Prostate gland (tissue), 2 donors: ENCODE results near the gene PSMD13. TPM values are rescaled to one million over a fixed set of nuclear protein-coding genes. Genes with fewer than 3 reads are reported as not detected.

ENCODE experiments used
- DNase-seq: peaks from one replicate; pipeline ENCODE4 v3.0.0-alpha.2; 2019; ENCODE audit warnings: low spot score
- H3K27ac ChIP-seq, 2 donors: fragments of 200-600 bp; sonication (generic); 2 replicates each; pipeline ENCODE4 v1.5.1; 2017 to 2019
- H3K27me3 ChIP-seq: fragments of 200-600 bp; sonication (generic); replicated peaks from 2 replicates; pipeline ENCODE4 v1.5.1; 2019; ENCODE audit not compliant: insufficient read depth
- H3K36me3 ChIP-seq, 2 donors: fragments of 200-600 bp; sonication (generic); 1 replicate in 1 of 2; 2 replicates in 1 of 2; pipeline versions ENCODE4 v1.5.1 to v1.8.1; 2017 to 2019
- H3K4me1 ChIP-seq: fragments of 200-600 bp; sonication (generic); replicated peaks from 2 replicates; pipeline ENCODE4 v1.5.1; 2019
- H3K4me3 ChIP-seq, 2 donors: fragments of 200-600 bp; sonication (generic); 2 replicates each; pipeline ENCODE4 v1.5.1; 2017 to 2019
- H3K9me3 ChIP-seq: fragments of 200-600 bp; sonication (generic); 2 replicates; pipeline ENCODE4 v1.5.1; 2017
- POLR2A ChIP-seq: fragments of 450-650 bp; IDR thresholded peaks from one replicate; pipeline ENCODE4 v1.6.1; 2016; ENCODE audit warnings: antibody characterized with exemption, mild to moderate bottlenecking
- POLR2AphosphoS5 ChIP-seq: sonication (generic); formaldehyde crosslinking; IDR thresholded peaks from one replicate; pipeline ENCODE4 v1.6.1; 2017; ENCODE audit warnings: antibody characterized with exemption
- WGBS: methylation state at CpG from one replicate; pipeline ENCODE4 v1.1.5; 2018; 5-methylcytosine and 5-hydroxymethylcytosine counted together
- intact Hi-C: fragments of 100-400 bp; cut with DNase I; formaldehyde crosslinking; loops from one replicate; pipeline ENCODE4 v1.14.2; 2022
- total RNA-seq, 2 donors: library from RNA; depleted of rRNA; stranded (reverse); fragments of >200 nt; gene quantifications; one replicate each; pipeline ENCODE4 v1.1.0, GENCODE V29; 2016
- TF ChIP-seq, protein P1 (sequence below), 4 experiments: fragments of 200-600 bp in 2 of 4; fragments of 450-650 bp in 2 of 4; sonication (generic) in 2 of 4; IDR thresholded peaks; 1 replicate in 3 of 4; 2 replicates in 1 of 4; pipeline ENCODE4 v1.5.1; 2016 to 2019; ENCODE audit warnings: antibody characterized with exemption in 4 of 4, mild to moderate bottlenecking in 2 of 4, moderate library complexity in 2 of 4

The PSMD13 gene
- total RNA-seq, 2 donors from 2014 or later = 87.4 to 129 TPM

DNA sequence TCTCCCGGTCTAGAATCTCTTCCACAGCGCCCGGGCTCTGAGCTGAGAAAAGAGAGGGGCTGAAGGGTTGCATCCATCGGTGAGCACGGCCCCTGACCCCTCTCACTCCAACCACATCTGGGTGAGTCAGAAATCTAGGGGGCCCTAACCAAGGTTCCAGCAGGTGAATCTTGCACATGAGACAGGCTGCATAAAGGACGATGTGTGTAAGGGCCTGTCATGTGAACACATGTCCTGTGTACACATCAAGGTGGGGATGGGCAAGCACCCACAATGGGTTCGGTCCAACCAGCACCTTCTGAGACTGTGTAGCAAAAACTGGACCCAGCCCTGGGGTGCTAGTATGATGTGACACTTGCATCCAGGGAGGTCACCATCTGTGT, 30.8 kb upstream of the PSMD13 start:
- peak; percentile 7 for DNase-seq
- H3K27me3 ChIP-seq = no peaks in the 10 kb centered on the region
- peak overlapping the region; percentile 64 to 98 for H3K4me3 ChIP-seq
- peaks cover 18% of the 10 kb centered on the region for H3K4me1 ChIP-seq
- no peak for TF ChIP-seq POLR2A
- no peak overlapping the region for H3K27ac ChIP-seq
- peaks cover under 1 to 9% of the 10 kb centered on the region in 2 donors for H3K36me3 ChIP-seq
- WGBS = 71% methylated on average over 7 of the region's 7 CpGs
- no peaks in the 10 kb centered on the region for H3K9me3 ChIP-seq
- intact Hi-C loops = loop anchor here (2.0 to 5.0 kb wide), 2 partner anchors 31 to 241 kb away; partner anchors contain the start of genes PSMD13 and SIRT3

- DNase-seq = no peak
- Histone ChIP-seq H3K4me3 (peak overlapping the region; percentile 64 to 98), H3K27ac (peak overlapping the region; percentile 98 to 99), H3K9me3 (no peaks in the 10 kb centered on the region), H3K27me3 (no peaks in the 10 kb centered on the region), H3K4me1 (peaks cover 18% of the 10 kb centered on the region), H3K36me3 (peaks cover 6 to 16% of the 10 kb centered on the region in 2 donors)
- intact Hi-C loops = loop anchor here (2.0 to 5.0 kb wide), 2 partner anchors 30 to 241 kb away; partner anchors contain the start of genes PSMD13 and SIRT3
- 2% methylated on average over 17 of the region's 39 CpGs for WGBS
- TF ChIP-seq, protein P1, sequence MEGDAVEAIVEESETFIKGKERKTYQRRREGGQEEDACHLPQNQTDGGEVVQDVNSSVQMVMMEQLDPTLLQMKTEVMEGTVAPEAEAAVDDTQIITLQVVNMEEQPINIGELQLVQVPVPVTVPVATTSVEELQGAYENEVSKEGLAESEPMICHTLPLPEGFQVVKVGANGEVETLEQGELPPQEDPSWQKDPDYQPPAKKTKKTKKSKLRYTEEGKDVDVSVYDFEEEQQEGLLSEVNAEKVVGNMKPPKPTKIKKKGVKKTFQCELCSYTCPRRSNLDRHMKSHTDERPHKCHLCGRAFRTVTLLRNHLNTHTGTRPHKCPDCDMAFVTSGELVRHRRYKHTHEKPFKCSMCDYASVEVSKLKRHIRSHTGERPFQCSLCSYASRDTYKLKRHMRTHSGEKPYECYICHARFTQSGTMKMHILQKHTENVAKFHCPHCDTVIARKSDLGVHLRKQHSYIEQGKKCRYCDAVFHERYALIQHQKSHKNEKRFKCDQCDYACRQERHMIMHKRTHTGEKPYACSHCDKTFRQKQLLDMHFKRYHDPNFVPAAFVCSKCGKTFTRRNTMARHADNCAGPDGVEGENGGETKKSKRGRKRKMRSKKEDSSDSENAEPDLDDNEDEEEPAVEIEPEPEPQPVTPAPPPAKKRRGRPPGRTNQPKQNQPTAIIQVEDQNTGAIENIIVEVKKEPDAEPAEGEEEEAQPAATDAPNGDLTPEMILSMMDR (IDR thresholded peaks at IDR 0.05) = no peak
- TF ChIP-seq POLR2AphosphoS5 (no peak), POLR2A (no peak)
These were observed 30.1 kb upstream of the PSMD13 start for GRCh38 chr11:206526-207207.

DNA sequence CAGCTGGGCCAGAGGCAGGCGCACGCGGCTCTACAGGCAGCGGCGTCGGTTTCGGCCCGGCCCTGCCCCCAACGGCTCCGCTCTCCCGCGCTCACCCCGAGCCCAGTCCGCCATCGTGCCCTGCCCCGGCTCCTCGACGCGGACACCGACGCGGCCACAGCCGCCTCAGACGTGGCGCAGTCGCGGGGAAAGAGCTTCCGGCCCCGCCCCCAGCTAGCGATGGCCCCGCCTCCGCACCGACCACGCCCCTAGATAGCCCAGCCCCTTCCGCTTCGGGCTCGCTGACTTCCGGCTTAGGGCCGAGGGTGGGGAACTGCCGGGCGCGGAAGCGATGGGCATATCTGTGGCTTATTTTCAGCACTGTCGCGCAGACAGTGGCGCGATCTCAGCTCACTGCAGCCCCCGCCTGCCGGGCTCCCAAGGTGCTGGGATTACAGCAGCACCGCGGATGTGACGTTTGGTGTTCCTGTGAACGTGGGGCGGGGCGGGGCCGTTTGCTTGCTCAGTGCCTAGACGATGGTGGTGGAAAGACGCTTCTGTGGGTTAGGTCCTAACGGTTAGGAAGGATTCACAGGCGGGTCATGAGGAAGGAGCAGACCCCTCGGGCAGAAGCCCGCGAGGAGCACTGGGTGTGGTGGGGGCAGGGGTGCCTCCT, 29.4 kb upstream of the PSMD13 start, which contains the start of the genes BET1L and RIC8A:
Gene BET1L, minus strand, starts transcription at position 192 of the 655 bp plus-strand sequence. Its CDS starts 78 bp downstream, at position 114.
Gene RIC8A, plus strand, starts transcription at position 501 of the 655 bp plus-strand sequence. CDS start 1,147 bp downstream, outside the sequence.
- H3K9me3 ChIP-seq = no peaks in the 10 kb centered on the region
- no peaks in the 10 kb centered on the region for H3K27me3 ChIP-seq
- peak; percentile 95 for DNase-seq
- H3K4me1 ChIP-seq = peaks cover 18% of the 10 kb centered on the region
- intact Hi-C loops = loop anchor here (2.0 to 5.0 kb wide), 2 partner anchors 29 to 240 kb away; partner anchors contain the start of genes PSMD13 and SIRT3
- H3K4me3 ChIP-seq = peak within 1 kb of the TSS; percentile 64 to 98
- TF ChIP-seq, protein P1 (IDR thresholded peaks at IDR 0.05) = peak in 2 of 4 experiments; percentile 14 to 21
- TF ChIP-seq POLR2A (peak; percentile 91), POLR2AphosphoS5 (peak; percentile 99)
- H3K27ac ChIP-seq = peak within 1 kb of the TSS; percentile 98 to 99
- under 1% methylated on average over 44 of the region's 63 CpGs for WGBS
- peaks cover 11 to 22% of the 10 kb centered on the region in 2 donors for H3K36me3 ChIP-seq

GRCh38 chr11:207863-208180, 29.0 kb upstream of the PSMD13 start:
- 0% methylated on average over 27 of the region's 27 CpGs for WGBS
- H3K4me3 ChIP-seq = peak overlapping the region; percentile 64 to 98
- no peaks in the 10 kb centered on the region for H3K27me3 ChIP-seq
- DNase-seq = no peak
- intact Hi-C loops = loop anchor here (2.0 to 5.0 kb wide), 2 partner anchors 29 to 239 kb away; partner anchors contain the start of genes PSMD13 and SIRT3
- peaks cover 18% of the 10 kb centered on the region for H3K4me1 ChIP-seq
- TF ChIP-seq POLR2A = no peak
- no peak for TF ChIP-seq POLR2AphosphoS5
- TF ChIP-seq, protein P1 (IDR thresholded peaks at IDR 0.05) = no peak
- peak overlapping the region; percentile 98 to 99 for H3K27ac ChIP-seq
- no peaks in the 10 kb centered on the region for H3K9me3 ChIP-seq
- peaks cover 14 to 23% of the 10 kb centered on the region in 2 donors for H3K36me3 ChIP-seq

- Histone ChIP-seq H3K27ac (peak overlapping the region; percentile 98 to 99), H3K4me1 (peaks cover 18% of the 10 kb centered on the region), H3K4me3 (peak overlapping the region; percentile 64 to 98), H3K36me3 (peaks cover 19 to 23% of the 10 kb centered on the region in 2 donors), H3K9me3 (no peaks in the 10 kb centered on the region), H3K27me3 (no peaks in the 10 kb centered on the region)
- under 1% methylated on average over 46 of the region's 57 CpGs for WGBS
- TF ChIP-seq, protein P1 (IDR thresholded peaks at IDR 0.05) = peak in 2 of 4 experiments; percentile 29 to 31
- TF ChIP-seq POLR2A (peak; percentile 90), POLR2AphosphoS5 (peak; percentile 74)
- peak; percentile 70 for DNase-seq
- intact Hi-C loops = loop anchor here (5.0 kb wide), 1 partner anchor 239 kb away; no protein-coding TSS in a partner anchor
These were observed 28.4 kb upstream of the PSMD13 start for GRCh38 chr11:208181-208916.
